Psoas muscle (tissue), 8 donors: ENCODE data around the gene CARD8. TPM values are rescaled to one million over a fixed set of nuclear protein-coding genes. Genes with fewer than 3 reads are reported as not detected.
"Not testable (repeated sequence)": the region's sequence is repeated elsewhere in the genome, so short reads cannot be mapped to it uniquely, and the experiment has no call there.

Experiments used
- ATAC-seq, 4 donors: fragments of 200-7000 bp; cut with Tn5 transposase; one replicate each; pipeline ENCODE4 v1.9.1; 2020; ENCODE audit warnings: moderate library complexity in 3 of 4, mild to moderate bottlenecking in 2 of 4
- DNase-seq, 2 donors: peaks; one replicate each; pipeline ENCODE4 v3.0.0-alpha.2; 2020
- H3K27ac ChIP-seq: fragments of 200-600 bp; one replicate; pipeline ENCODE4 v1.8.0; 2022
- H3K27me3 ChIP-seq, 3 donors: fragments of 200-600 bp in 1 of 3; one replicate each; pipeline versions ENCODE4 v1.6.1 to v1.8.0; 2013 to 2022; ENCODE audit warnings: low read length in 2 of 3, mild to moderate bottlenecking in 2 of 3, moderate library complexity in 1 of 3; ENCODE audit not compliant: insufficient read depth in 3 of 3
- H3K36me3 ChIP-seq, 2 donors: fragments of 200-600 bp in 1 of 2; one replicate each; pipeline versions ENCODE4 v1.6.1 to v1.8.0; 2013 to 2022; ENCODE audit warnings: low read depth in 1 of 2, mild to moderate bottlenecking in 1 of 2, moderate library complexity in 1 of 2; ENCODE audit not compliant: insufficient read depth in 1 of 2
- H3K4me1 ChIP-seq: fragments of 200-600 bp; one replicate; pipeline ENCODE4 v1.8.0; 2022
- H3K4me3 ChIP-seq: fragments of 200-600 bp; one replicate; pipeline ENCODE4 v1.8.0; 2022; ENCODE audit warnings: mild to moderate bottlenecking
- H3K9me3 ChIP-seq: fragments of 200-600 bp; one replicate; pipeline ENCODE4 v1.8.0; 2022
- CTCF ChIP-seq: fragments of 200-600 bp; IDR thresholded peaks from one replicate; pipeline ENCODE4 v1.8.0; 2022; ENCODE audit warnings: antibody characterized with exemption
- WGBS, 3 donors: extraction: QIAGEN DNeasy Blood & Tissue Kit; methylation state at CpG; one replicate each; pipeline versions ENCODE4 v1.1.6 to v1.1.7; 2013; 5-methylcytosine and 5-hydroxymethylcytosine counted together
- intact Hi-C, 2 donors: fragments of 100-400 bp; cut with DNase I; formaldehyde crosslinking; loops; one replicate each; pipeline versions ENCODE4 v1.11.0 to v1.14.2; 2022
- polyA plus RNA-seq, 3 donors: library from polyadenylated mRNA; stranded (reverse); fragments of 200-250 nt; gene quantifications; one replicate each; pipeline ENCODE4 v1.2.3, GENCODE V29; 2013
- total RNA-seq, 4 donors: library from RNA; stranded (reverse); fragmentation: NEBNext Ultra II Directional in 2 of 4; extraction: Animal tissue kit (Norgen Biotek cat#: 25700) in 2 of 4; gene quantifications; one replicate each; pipeline versions ENCODE4 v1.2.1 to v1.2.4, GENCODE V29; 2021 to 2023
- donor health status: healthy with polysubstance abuse.
- donor health status: DM: no; HTN: no; CAD: no; lungs with moderate emphysema.
- donor health status: Bipolar disorder and iron deficiency.
- donor health status: healthy.
- donor health status: DM: yes; HTN: yes; CAD: no.
- donor health status: DM: no; HTN: no; CAD: no.
- donor health status: DM: no; HTN: no; CAD: no.
- donor health status: DM: yes; HTN: yes; CAD: no.

The CARD8 gene
- total and polyA plus RNA-seq, 7 donors, result 15.7 to 36.2 (median 26.0) TPM

GRCh38 chr19:48246101-48246500 is 9.6 kb downstream of the CARD8 start:
- ATAC-seq, result no peak
- Histone ChIP-seq H3K27ac (no peak overlapping the region), H3K4me3 (peak overlapping the region; percentile 5), H3K27me3 (no peaks in the 10 kb centered on the region), H3K4me1 (no peaks in the 10 kb centered on the region), H3K36me3 (peaks cover 0 to 49% of the 10 kb centered on the region in 2 donors), H3K9me3 (no peaks in the 10 kb centered on the region)
- no peak for TF ChIP-seq CTCF
- intact Hi-C loops, result no loop called here
- 68 to 72% (median 68%) methylated on average over 5 of the region's 5 CpGs for WGBS, 3 donors
- DNase-seq, result no peak

- no peak overlapping the region for H3K4me3 ChIP-seq
- TF ChIP-seq CTCF, result no peak
- ATAC-seq, result no peak
- peaks cover 8% of the 10 kb centered on the region for H3K4me1 ChIP-seq
- H3K27ac ChIP-seq, result no peak overlapping the region
- no peaks in the 10 kb centered on the region for H3K9me3 ChIP-seq
- no peak for DNase-seq
- peaks cover 0 to 59% of the 10 kb centered on the region in 2 donors for H3K36me3 ChIP-seq
- 55 to 72% (median 69%) methylated on average over 5 of the region's 5 CpGs for WGBS, 3 donors
- H3K27me3 ChIP-seq, result no peaks in the 10 kb centered on the region
- intact Hi-C loops, result no loop called here
Observed at GRCh38 chr19:48244281-48244680, 11.4 kb downstream of the CARD8 start.

- intact Hi-C loops, DNase-seq: not testable (repeated sequence)
- peaks cover 2 to 65% of the 10 kb centered on the region in 2 donors for H3K36me3 ChIP-seq
Observed at GRCh38 chr19:48241771-48242170, 13.9 kb downstream of the CARD8 start.

GRCh38 chr19:48239582-48240141 is 16.1 kb downstream of the CARD8 start:
- no peaks in the 10 kb centered on the region for H3K27me3 ChIP-seq

More at GRCh38 chr19:48241771-48242170, 13.9 kb downstream of the CARD8 start:
- H3K4me3 ChIP-seq, H3K9me3 ChIP-seq, ATAC-seq, H3K4me1 ChIP-seq, H3K27me3 ChIP-seq, H3K27ac ChIP-seq: not testable (repeated sequence)
- WGBS, 3 donors, result 90 to 96% (median 95%) methylated on average over 6 of the region's 6 CpGs

GRCh38 chr19:48239120-48239519 is 16.6 kb downstream of the CARD8 start:
- ATAC-seq (peak; percentile 90 to 93 (median 91)), DNase-seq (no peak)
- H3K4me1 ChIP-seq, result peaks cover 8% of the 10 kb centered on the region
- no peak overlapping the region for H3K4me3 ChIP-seq
- H3K36me3 ChIP-seq, result peaks cover 4 to 67% of the 10 kb centered on the region in 2 donors
- TF ChIP-seq CTCF, result no peak
- H3K27me3 ChIP-seq, result no peaks in the 10 kb centered on the region
- peak overlapping the region; percentile 58 for H3K27ac ChIP-seq
- H3K9me3 ChIP-seq, result no peaks in the 10 kb centered on the region
- intact Hi-C loops, result no loop called here
- 57 to 67% (median 59%) methylated on average over 6 of the region's 6 CpGs for WGBS, 3 donors

More at GRCh38 chr19:48239582-48240141, 16.1 kb downstream of the CARD8 start:
- H3K4me3 ChIP-seq, result no peak overlapping the region
- TF ChIP-seq CTCF, result no peak
- DNase-seq (peak; percentile 20 to 54), ATAC-seq (peak; percentile 82 to 90 (median 86))
- intact Hi-C loops, result no loop called here
- peaks cover 8% of the 10 kb centered on the region for H3K4me1 ChIP-seq
- peaks cover 4 to 62% of the 10 kb centered on the region in 2 donors for H3K36me3 ChIP-seq
- H3K9me3 ChIP-seq, result no peaks in the 10 kb centered on the region
- H3K27ac ChIP-seq, result peak overlapping the region; percentile 58
- WGBS, 3 donors, result 69 to 84% (median 69%) methylated on average over 9 of the region's 9 CpGs
